SK-MEL-5 (cell line): ENCODE measurements around the gene SND1. TPM values are rescaled to one million over a fixed set of nuclear protein-coding genes. Genes with fewer than 3 reads are reported as not detected.

Source experiments
- DNase-seq: peaks from one replicate; pipeline ENCODE4 v3.0.0-alpha.2; 2016; ENCODE audit warnings: low read depth, low spot score
- in situ Hi-C: cut with HindIII; loops from 2 replicates; pipeline ENCODE4 v1.10.0; 2016; ENCODE audit warnings: low sequenced_read_pairs, high pct_unique_total_duplicates, low pct_unique_long_range_greater_than_20kb
- total RNA-seq: library from RNA; depleted of rRNA; stranded (reverse); fragments of >200 nt; shearing (Covaris generic); gene quantifications from 2 replicates; pipeline ENCODE4 v1.2.3, GENCODE V29; 2014

Gene SND1
- total RNA-seq, 1 experiment from 2014 or later: 263 TPM

DNA sequence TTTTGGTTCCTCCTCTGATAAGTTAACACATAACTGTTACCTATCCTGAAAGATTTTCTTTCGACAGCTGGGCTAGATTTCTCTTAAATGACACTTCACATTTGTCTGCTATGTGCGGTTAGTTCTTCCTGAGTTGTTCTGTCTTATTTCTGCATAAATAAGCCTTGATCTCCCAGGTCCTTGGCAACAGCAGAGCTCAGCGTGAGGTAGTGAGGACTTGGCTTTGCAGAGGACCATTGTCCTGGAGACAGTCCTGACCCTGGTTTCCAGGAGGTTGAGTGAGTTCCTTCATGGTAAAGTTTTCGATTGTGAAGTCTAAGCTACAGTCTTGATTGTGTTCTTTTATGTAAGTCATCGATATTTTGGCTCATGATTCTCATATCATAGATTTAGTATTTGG lies 23.7 kb downstream of the SND1 start:
- DNase-seq: no peak
- in situ Hi-C loops: no loop called here

DNA sequence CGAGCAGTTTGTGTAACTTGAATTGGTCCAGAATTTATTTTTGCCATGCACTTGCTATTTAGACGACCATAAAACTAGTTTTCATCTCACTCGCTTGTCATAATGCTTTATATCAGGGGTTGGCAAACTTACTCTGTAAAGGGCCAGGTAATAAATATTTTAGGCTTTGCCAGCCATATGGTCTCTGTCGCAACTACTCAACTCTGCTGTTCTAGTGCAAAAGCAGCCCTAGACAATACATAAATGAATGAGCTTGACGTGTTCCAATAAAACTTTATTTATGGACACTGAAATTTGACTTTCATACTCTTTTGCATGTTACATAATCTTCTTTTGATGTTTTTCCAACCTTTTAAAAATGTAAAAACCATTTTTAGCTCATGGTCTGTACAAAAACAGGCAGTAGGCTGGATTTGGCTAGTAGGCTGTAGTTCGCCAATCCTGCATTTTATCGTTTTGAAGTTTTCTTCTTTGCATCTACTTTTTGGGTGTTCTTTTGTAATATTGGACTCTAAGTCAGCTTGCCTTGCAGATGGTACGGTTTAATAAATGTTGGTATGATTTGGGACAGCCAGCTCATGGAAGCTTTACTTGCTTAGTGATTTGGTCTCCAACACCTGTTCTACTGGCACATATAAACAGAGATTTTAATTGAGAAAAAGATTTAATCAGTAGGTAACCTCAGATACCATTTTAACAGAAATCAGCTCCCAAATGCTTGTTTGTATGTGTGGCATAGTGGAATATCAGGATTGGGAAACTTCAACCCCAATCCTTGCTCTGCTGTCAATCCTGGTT lies 25.6 kb downstream of the SND1 start:
- no peak for DNase-seq
- in situ Hi-C loops: no loop called here

DNA sequence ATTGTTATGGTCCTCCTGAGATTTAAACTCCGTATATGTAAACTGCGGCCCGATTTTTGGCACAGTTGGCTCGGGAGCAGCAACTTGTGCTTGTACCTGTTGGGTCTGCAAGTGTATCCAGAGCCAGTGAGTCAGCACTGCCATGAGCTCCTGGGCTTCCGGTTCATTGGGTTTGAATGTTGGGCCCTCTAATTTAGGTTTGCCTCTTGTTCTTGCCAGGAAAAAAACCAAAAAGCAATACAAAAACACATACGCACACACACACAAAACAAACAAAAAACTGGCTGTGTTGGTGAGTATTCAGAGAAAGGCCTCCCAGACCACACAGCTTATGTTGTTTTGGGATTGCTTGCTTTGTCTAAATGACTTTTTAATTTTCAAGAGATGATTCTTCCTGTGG lies 26.3 kb downstream of the SND1 start:
- no peak for DNase-seq
- in situ Hi-C loops: no loop called here

GRCh38 chr7:127678947-127679346 lies 27.0 kb downstream of the SND1 start:
- no peak for DNase-seq
- in situ Hi-C loops: no loop called here

DNA sequence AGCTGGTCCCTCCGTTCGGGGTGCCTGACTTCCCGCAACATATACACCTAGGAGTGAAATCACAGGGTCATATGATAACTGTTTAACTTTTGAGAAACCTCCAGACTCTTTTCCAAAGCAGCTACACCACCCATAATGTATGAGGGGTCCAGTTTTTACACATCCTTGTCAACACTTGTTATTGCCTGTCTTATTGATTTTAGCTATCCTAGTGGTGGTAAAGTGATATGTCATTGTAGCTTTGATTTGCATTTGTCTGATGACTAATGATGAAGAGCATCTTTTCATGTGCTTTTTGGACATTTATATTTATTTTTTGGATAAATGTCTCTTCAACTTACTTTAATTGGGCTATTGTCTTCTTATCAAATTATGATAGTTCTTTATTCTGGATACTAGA lies 29.0 kb downstream of the SND1 start:
- DNase-seq: no peak
- in situ Hi-C loops: no loop called here

GRCh38 chr7:127682140-127682539 lies 30.1 kb downstream of the SND1 start:
- no peak for DNase-seq
- in situ Hi-C loops: no loop called here

DNA sequence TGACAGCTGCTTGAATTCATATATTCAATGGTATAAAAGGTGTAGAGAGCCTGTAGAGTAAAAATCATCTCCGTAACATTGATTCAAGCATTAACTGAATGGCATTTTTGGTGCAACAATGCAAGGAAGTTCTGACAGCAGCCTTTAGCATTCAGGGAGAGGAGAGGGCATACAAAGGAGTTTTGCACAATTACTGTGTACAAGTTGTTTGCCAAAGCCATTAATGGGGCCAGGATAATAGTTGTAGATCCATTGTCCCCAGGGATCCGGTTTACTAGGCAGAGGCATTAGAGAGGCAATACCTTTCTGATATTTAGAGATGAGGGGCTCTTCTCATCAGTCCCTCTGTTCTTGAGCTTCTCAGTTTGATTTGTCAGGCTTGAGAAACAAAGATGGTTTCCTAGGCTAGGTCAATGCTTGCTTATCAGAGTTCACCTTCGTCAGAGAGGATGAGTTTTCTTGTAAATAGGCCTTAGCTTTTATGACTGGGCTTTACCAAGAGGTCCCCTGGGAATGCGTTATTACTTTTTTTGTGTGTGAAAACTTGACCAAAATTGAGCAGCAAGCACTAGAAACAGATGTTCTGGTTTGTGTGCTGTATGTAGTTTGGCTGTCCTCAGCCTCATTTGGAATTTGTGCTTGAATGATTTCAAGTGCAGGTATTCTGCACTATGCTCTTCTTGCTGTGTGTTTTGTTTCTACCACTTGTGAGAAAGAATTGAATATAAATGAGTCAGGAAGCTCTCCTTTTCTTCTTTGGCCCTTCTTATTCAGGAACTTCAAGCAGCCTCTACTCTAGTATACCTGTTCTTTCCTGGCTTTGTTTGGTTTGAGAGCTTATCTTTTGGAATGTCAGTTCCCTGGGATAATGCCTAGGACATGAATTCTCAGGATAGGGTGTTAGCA lies 32.0 kb downstream of the SND1 start:
- DNase-seq: no peak
- in situ Hi-C loops: no loop called here

DNA sequence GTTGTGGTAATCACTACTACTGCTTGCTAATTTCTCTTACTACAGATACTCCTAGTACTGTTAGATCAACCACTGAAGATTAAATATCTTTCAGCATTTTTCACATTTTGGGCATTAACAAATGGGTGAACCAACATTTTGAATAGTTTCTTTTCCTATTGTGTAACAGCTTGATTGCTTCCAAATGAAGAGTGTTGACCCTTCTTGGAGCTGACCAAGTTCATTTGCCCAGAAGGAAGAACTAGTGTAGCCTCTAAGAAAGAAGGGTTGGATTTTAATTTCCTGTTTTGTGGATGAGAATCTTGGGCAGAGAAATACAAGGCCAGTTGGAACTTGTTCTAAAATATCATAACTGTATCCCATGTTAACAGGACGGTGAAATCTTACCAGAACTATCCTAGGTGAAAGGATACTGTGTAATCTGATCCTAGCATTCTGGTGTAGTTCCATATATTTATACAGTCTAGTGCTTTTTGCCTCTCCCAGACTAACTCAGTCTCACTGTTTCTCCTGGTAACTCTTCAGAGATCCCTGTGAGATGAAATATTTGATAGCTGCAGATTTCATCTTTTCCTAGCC lies 37.3 kb downstream of the SND1 start:
- no peak for DNase-seq
- in situ Hi-C loops: no loop called here

- in situ Hi-C loops: no loop called here
- no peak for DNase-seq
Measured at GRCh38 chr7:127690337-127690736, 38.3 kb downstream of the SND1 start.

- DNase-seq: no peak
- in situ Hi-C loops: no loop called here
Measured at GRCh38 chr7:127690806-127691205, 38.8 kb downstream of the SND1 start.

GRCh38 chr7:127692200-127692599 lies 40.2 kb downstream of the SND1 start:
- no peak for DNase-seq
- in situ Hi-C loops: no loop called here

- no peak for DNase-seq
- in situ Hi-C loops: no loop called here
Measured at GRCh38 chr7:127699853-127700252, 47.9 kb downstream of the SND1 start.

- in situ Hi-C loops: no loop called here
- DNase-seq: no peak
Measured at GRCh38 chr7:127702052-127702652, 50.2 kb downstream of the SND1 start.

DNA sequence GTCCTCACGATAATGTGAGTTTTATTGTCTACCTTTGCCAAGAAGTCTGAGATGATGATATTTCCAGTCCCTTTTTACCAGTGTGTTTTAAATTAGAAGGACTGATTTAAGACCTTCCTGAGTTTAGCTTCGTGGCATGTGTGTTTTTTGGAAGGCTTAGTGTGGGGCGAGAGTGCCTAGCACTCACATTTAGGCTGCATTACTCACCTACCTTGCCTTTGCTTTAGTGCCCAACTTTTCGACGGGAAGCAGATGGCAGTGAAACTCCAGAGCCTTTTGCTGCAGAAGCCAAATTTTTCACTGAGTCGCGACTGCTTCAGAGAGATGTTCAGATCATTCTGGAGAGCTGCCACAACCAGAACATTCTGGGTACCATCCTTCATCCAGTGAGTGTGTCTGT lies 50.9 kb downstream of the SND1 start:
- in situ Hi-C loops: no loop called here

DNA sequence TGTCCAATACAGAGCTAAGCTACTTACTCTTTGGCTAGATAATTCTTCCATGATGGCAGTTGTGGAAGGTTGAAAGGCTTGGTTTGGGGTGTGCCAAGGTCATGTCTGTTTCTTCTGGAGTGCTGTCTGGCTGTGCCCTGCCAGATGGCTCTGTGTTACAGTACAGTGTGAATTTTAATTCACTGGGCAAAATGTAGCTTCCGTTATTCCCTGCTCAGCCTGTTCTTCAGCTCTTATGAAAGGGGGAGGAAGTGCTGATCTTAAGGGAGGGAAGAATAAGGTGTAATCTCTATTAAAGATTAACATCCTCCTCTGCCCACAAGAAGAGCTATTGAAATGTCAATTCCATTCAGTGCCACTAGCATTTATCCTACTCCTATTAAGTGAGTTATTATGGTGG lies 52.2 kb downstream of the SND1 start:
- DNase-seq: no peak
- in situ Hi-C loops: no loop called here

More for the DNA sequence above, 50.9 kb downstream of the SND1 start:
- DNase-seq: no peak

DNA sequence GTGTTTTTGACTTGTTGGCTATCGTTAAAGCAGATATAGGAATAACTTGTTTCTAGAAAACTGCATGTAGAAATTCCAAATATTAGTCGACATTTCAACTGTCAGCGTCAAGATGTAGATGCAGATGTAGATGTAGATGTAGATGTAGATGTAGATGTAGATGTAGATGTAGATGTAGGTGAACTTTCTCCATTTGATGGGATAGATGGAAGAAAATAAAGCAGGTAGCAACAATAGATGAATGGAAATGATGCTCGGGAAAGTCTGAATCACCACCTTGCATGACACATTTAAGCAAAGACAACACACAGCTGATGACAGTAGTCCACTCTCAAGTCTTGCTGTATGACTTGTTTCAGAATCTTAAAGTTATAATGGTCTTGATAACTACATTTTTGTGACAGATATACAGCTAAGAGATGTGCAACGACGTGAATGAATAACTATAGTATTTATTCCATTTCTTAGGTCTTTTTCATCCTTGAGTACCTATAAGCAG lies 53.5 kb downstream of the SND1 start:
- no peak for DNase-seq
- in situ Hi-C loops: no loop called here

GRCh38 chr7:127706766-127707165 lies 54.8 kb downstream of the SND1 start:
- in situ Hi-C loops: no loop called here
- no peak for DNase-seq

DNA sequence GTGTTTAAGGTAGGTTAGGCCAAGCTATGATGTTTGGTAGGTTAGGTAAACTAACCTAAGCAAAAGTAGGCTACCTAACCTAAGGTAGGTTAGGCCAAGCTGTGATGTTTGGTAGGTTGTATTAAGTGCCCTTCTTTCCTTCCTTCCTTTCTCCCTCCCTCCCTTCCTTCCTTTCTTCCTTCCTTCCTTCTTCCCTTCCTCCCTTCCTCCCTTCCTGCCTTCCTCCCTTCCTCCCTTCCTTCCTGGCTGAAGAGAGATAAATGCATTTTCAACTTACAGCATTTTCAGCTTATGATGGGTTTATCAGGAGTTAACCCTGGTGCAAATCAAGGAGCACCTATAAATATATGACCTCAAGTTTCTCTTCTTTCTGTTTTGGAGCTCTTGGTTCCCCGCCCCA lies 56.2 kb downstream of the SND1 start:
- in situ Hi-C loops: no loop called here
- DNase-seq: no peak
